WTC11 (cell line): ENCODE measurements around the gene GALR3.

Experiments used
- ETV6 ChIP-seq: sonication (generic); formaldehyde crosslinking; IDR thresholded peaks from 2 replicates; pipeline ENCODE4 v1.8.1; 2022; ENCODE audit warnings: mild to moderate bottlenecking, missing genetic modification reagents
- SP1 ChIP-seq: sonication (generic); formaldehyde crosslinking; conservative IDR thresholded peaks from 2 replicates; pipeline ENCODE4 v1.8.1; 2022; ENCODE audit warnings: missing genetic modification reagents

- no peak for TF ChIP-seq ETV6 (CRISPR knock-in tag)
- TF ChIP-seq SP1 (CRISPR knock-in tag), result no peak
These were observed 16.5 kb upstream of the GALR3 start for GRCh38 chr22:37806409-37807333.
